ENCODE results near the gene TMCC2. TPM values are rescaled to one million over a fixed set of nuclear protein-coding genes. Genes with fewer than 3 reads are reported as not detected.
"Not testable (repeated sequence)": the region's sequence is repeated elsewhere in the genome, so short reads cannot be mapped to it uniquely, and the experiment has no call there.

Gene TMCC2
- total RNA-seq, 2 experiments from 2014 or later, result 0.52 to 0.64 TPM

- H3K27me3 Mint-ChIP-seq, result no peaks in the 10 kb centered on the region
- no peak for DNase-seq
- H3K4me1 Mint-ChIP-seq, result peaks cover 32% of the 10 kb centered on the region
- CTCF ChIA-PET, result interaction anchor here (0.9 to 23.8 kb wide), 10 partner anchors 10 to 253 kb away, joined by 3 to 560 read pairs (median 6); partner anchors contain the start of gene NUAK2
- POLR2A ChIA-PET, result interaction anchor here (0.8 kb wide), 1 partner anchor 42 kb away, joined by 8 read pairs; no protein-coding TSS in a partner anchor
- no peak overlapping the region for H3K27ac Mint-ChIP-seq
- H3K36me3 Mint-ChIP-seq (ENCODE audit: low read depth), result no peaks in the 10 kb centered on the region
- H3K4me3 Mint-ChIP-seq, result no peak overlapping the region
- H3K9me3 Mint-ChIP-seq, result no peaks in the 10 kb centered on the region
Measured at GRCh38 chr1:205271277-205271676, 43.5 kb downstream of the TMCC2 start.

DNA sequence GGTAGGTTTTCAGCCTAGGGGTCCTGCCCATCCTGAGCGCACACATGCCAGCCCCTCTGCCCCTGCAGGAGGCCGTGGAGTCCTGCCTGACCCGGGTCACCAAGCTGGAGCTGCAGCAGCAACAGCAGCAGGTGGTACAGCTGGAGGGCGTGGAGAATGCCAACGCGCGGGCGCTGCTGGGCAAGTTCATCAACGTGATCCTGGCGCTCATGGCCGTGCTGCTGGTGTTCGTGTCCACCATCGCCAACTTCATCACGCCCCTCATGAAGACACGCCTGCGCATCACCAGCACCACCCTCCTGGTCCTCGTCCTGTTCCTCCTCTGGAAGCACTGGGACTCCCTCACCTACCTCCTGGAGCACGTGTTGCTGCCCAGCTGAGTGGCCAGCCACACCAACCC, 44.0 kb downstream of the TMCC2 start:
- ChIA-PET CTCF (interaction anchor here (1.1 to 23.8 kb wide), 9 partner anchors 13 to 253 kb away, joined by 3 to 560 read pairs (median 7); partner anchors contain the start of gene NUAK2), POLR2A (no interaction called here)
- H3K4me3 Mint-ChIP-seq, result no peak overlapping the region
- H3K4me1 Mint-ChIP-seq, result peaks cover 32% of the 10 kb centered on the region
- no peaks in the 10 kb centered on the region for H3K36me3 Mint-ChIP-seq (ENCODE audit: low read depth)
- no peak for DNase-seq
- H3K27ac Mint-ChIP-seq, result no peak overlapping the region
- H3K9me3 Mint-ChIP-seq, result no peaks in the 10 kb centered on the region
- H3K27me3 Mint-ChIP-seq, result no peaks in the 10 kb centered on the region

DNA sequence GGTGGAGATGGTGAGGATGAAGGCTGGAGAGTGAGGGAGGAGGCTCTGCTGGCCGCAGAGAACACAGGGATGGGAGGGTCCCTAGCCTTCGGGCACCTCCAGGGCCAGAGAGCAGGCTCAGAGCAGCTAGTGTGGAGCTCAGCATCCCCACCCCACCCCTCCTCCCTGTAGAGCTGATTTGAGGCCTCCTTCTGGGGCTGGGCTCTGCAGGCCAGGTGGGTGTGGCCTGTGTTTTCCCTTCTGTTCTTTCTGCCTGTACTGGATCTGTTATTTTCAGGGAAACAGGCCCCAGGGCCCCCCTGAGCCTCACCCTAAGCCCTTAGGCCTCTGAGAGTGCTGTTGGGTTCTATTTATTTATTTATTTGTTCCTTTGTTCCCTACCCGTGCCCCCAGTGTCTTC, 44.8 kb downstream of the TMCC2 start:
- no peak for DNase-seq
- CTCF ChIA-PET, result interaction anchor here (0.7 to 23.8 kb wide), 14 partner anchors 7 to 252 kb away, joined by 3 to 560 read pairs (median 7); partner anchors contain the start of genes NUAK2 and TMCC2
- Mint-ChIP-seq H3K27me3 (no peaks in the 10 kb centered on the region), H3K27ac (no peak overlapping the region), H3K4me1 (peaks cover 30% of the 10 kb centered on the region), H3K9me3 (no peaks in the 10 kb centered on the region), H3K4me3 (no peak overlapping the region), H3K36me3 (ENCODE audit: low read depth) (no peaks in the 10 kb centered on the region)
- POLR2A ChIA-PET, result no interaction called here

DNA sequence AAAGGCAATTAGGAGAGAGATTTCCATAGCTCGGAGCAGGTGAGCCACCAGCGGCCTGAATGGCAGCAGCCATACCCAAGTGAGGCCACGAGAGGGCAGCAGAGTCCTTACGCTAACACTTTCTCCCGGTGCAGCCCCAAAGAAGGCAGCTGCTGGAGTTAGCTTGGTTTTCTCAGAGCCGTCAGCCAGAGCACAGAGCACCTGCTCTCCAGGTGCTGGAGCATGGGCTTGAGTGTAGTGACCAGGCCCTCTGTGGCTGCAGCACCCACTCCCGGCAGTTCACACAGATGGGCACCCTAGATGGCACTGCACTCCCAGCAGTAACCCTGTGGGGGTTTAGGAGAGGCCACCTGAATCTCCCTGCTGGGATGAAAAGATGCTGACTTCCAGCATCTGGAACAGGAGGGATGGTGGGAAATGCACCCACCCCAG, 45.8 kb downstream of the TMCC2 start:
- H3K4me3 Mint-ChIP-seq, result no peak overlapping the region
- peaks cover 33% of the 10 kb centered on the region for H3K4me1 Mint-ChIP-seq
- peak overlapping the region; percentile 72 for H3K27ac Mint-ChIP-seq
- CTCF ChIA-PET, result interaction anchor here (0.6 to 23.8 kb wide), 29 partner anchors 8 to 554 kb away, joined by 3 to 560 read pairs (median 6); partner anchors contain the start of gene NUAK2
- POLR2A ChIA-PET, result interaction anchor here (0.9 to 1.4 kb wide), 3 partner anchors 49 to 52 kb away, joined by 3 to 4 read pairs (median 4); no protein-coding TSS in a partner anchor
- no peaks in the 10 kb centered on the region for H3K36me3 Mint-ChIP-seq (ENCODE audit: low read depth)
- no peaks in the 10 kb centered on the region for H3K9me3 Mint-ChIP-seq
- peak; percentile 89 for DNase-seq
- H3K27me3 Mint-ChIP-seq, result no peaks in the 10 kb centered on the region

DNA sequence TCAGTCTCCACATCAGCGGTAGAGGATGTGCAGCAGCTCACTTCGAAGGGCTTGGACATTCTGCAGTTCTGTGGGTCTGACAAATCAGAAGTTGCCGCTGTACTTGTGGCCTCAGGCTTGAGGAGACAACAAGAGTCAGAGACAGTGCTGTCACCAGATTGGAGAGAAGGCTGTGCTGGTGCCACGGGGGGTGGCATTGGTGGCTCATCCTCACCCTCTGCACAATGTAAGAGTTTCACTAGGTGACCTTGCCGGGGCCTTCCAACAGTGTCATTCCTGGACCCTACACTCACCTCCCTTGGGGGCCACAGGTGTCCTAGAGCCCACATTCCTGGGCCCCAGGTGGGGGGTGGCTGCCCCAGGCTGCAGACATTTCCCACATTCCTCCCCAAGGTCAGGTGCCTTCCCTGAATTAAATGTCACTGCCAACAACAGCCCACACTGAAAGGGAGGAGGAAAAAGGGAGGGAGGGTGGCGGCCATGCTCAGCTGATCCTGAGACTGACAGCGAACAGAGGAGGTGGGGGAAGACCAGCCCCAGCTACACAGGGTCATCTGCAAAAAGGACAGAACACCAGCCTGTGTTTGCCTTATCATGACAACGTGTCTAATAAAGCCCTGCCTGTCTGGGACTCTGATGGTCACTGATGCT, 46.4 kb downstream of the TMCC2 start:
- Mint-ChIP-seq H3K27me3 (no peaks in the 10 kb centered on the region), H3K27ac (peak overlapping the region; percentile 66), H3K4me3 (no peak overlapping the region), H3K9me3 (no peaks in the 10 kb centered on the region), H3K4me1 (peaks cover 39% of the 10 kb centered on the region), H3K36me3 (ENCODE audit: low read depth) (no peaks in the 10 kb centered on the region)
- ChIA-PET CTCF (interaction anchor here (0.6 to 23.8 kb wide), 26 partner anchors 8 to 553 kb away, joined by 3 to 560 read pairs (median 6); partner anchors contain the start of gene NUAK2), POLR2A (interaction anchor here (0.9 to 1.4 kb wide), 3 partner anchors 49 to 51 kb away, joined by 3 to 4 read pairs (median 4); no protein-coding TSS in a partner anchor)
- DNase-seq, result no peak

- ChIA-PET POLR2A (no interaction called here), CTCF (interaction anchor here (1.0 to 23.8 kb wide), 7 partner anchors 10 to 210 kb away, joined by 3 to 560 read pairs (median 6); partner anchors contain the start of gene NUAK2)
- peak; percentile 38 for DNase-seq
- H3K4me3 Mint-ChIP-seq, result no peak overlapping the region
- H3K27me3 Mint-ChIP-seq, result no peaks in the 10 kb centered on the region
- H3K27ac Mint-ChIP-seq, result peak overlapping the region; percentile 55
- peaks cover 49% of the 10 kb centered on the region for H3K4me1 Mint-ChIP-seq
- H3K36me3 Mint-ChIP-seq (ENCODE audit: low read depth), result peaks cover 1% of the 10 kb centered on the region
- H3K9me3 Mint-ChIP-seq, result no peaks in the 10 kb centered on the region
Measured at GRCh38 chr1:205275133-205275532, 47.4 kb downstream of the TMCC2 start.

DNA sequence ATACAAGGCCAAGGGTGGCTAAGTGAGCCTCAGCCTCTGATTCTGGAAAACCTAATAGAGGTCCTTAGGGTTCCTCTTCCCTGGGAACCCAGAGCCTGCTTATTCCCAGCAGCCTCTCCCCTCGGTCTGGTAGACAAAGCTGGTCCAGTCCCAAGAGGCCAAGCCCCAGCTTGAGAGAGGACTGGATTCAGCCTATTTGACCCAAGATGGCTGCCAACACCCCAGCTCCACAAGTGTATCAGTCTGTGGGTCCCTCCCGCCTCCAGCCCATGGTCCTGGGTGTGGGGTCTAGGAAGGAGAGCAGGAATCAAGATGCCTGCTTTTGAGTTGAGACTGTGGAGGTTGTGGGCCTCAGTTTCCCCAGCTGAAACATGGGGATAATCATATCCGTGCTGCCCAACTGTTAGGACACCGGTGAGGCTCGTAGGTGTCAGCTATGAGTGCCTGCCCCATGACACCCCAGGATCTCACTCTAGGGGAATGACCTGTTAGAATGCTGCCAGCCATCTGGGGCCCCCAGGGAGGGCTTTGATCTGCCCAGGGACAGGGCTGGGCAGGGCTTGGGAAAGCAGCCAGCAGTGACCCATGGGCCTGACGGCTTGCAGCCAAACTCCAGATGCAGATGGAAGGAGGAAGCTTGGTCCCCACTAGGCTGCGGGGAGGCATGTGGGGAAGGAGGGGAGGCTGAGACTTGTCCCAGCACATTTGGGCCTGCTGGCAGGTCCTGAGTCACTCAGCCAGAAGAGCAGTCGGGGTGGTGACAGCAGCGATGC, 48.4 kb downstream of the TMCC2 start:
- no peak overlapping the region for H3K27ac Mint-ChIP-seq
- no peak for DNase-seq
- H3K4me3 Mint-ChIP-seq, result no peak overlapping the region
- peaks cover 57% of the 10 kb centered on the region for H3K4me1 Mint-ChIP-seq
- POLR2A ChIA-PET, result no interaction called here
- CTCF ChIA-PET, result interaction anchor here (1.4 to 23.8 kb wide), 6 partner anchors 9 to 209 kb away, joined by 3 to 560 read pairs (median 5); partner anchors contain the start of gene NUAK2
- peaks cover 6% of the 10 kb centered on the region for H3K36me3 Mint-ChIP-seq (ENCODE audit: low read depth)
- no peaks in the 10 kb centered on the region for H3K27me3 Mint-ChIP-seq
- H3K9me3 Mint-ChIP-seq, result no peaks in the 10 kb centered on the region

DNA sequence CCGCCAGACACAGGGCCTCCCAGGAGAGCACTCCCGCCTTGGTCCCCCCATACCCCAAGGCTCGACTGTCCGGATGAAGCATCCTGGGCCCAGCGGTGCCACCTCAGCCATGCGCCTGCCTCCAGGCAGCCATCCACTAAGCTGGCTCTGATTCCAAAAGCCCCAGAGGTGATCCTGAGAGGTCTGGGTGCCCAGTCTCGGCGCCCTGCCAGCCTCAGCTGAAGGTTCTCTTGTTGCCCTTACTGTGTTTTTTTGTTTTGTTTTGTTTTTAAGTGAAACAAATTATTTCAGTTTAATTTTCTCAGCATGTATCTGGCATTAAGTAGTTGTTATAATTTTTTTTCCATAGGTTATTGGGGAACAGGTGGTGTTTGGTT, 48.9 kb downstream of the TMCC2 start:
- no peaks in the 10 kb centered on the region for H3K9me3 Mint-ChIP-seq
- DNase-seq, result no peak
- ChIA-PET POLR2A (no interaction called here), CTCF (interaction anchor here (1.8 to 23.8 kb wide), 5 partner anchors 8 to 46 kb away, joined by 4 to 560 read pairs (median 6); partner anchors contain the start of gene NUAK2)
- H3K27me3 Mint-ChIP-seq, result no peaks in the 10 kb centered on the region
- no peak overlapping the region for H3K27ac Mint-ChIP-seq
- no peak overlapping the region for H3K4me3 Mint-ChIP-seq
- peaks cover 58% of the 10 kb centered on the region for H3K4me1 Mint-ChIP-seq
- peaks cover 6% of the 10 kb centered on the region for H3K36me3 Mint-ChIP-seq (ENCODE audit: low read depth)

DNA sequence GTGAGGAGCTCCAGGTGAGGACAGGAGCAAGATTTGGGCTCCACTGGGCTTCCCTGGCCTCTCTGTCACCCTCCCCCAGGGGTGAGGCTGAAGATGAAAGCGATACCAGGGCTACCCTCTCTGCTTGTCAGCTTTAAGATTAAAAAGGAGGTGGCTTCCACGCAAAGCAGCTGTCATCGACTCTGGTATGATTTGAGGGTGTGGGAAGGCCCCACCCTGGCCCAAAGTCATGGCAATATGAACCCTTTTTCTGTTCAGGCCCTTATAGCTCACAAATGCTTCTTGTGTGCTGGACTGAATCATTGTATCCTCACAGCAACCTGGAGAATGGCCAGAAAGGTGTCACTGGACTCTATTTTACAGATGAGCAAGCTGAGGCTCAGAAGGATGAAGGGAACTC, 52.2 kb downstream of the TMCC2 start:
- H3K4me1 Mint-ChIP-seq, result peaks cover 67% of the 10 kb centered on the region
- H3K27me3 Mint-ChIP-seq, result peaks cover 9% of the 10 kb centered on the region
- peak; percentile 64 for DNase-seq
- peak overlapping the region; percentile 87 for H3K27ac Mint-ChIP-seq
- peaks cover 6% of the 10 kb centered on the region for H3K36me3 Mint-ChIP-seq (ENCODE audit: low read depth)
- ChIA-PET POLR2A (no interaction called here), CTCF (interaction anchor here (0.9 to 23.8 kb wide), 4 partner anchors 7 to 43 kb away, joined by 3 to 560 read pairs (median 14); partner anchors contain the start of gene NUAK2)
- H3K4me3 Mint-ChIP-seq, result no peak overlapping the region
- no peaks in the 10 kb centered on the region for H3K9me3 Mint-ChIP-seq

DNA sequence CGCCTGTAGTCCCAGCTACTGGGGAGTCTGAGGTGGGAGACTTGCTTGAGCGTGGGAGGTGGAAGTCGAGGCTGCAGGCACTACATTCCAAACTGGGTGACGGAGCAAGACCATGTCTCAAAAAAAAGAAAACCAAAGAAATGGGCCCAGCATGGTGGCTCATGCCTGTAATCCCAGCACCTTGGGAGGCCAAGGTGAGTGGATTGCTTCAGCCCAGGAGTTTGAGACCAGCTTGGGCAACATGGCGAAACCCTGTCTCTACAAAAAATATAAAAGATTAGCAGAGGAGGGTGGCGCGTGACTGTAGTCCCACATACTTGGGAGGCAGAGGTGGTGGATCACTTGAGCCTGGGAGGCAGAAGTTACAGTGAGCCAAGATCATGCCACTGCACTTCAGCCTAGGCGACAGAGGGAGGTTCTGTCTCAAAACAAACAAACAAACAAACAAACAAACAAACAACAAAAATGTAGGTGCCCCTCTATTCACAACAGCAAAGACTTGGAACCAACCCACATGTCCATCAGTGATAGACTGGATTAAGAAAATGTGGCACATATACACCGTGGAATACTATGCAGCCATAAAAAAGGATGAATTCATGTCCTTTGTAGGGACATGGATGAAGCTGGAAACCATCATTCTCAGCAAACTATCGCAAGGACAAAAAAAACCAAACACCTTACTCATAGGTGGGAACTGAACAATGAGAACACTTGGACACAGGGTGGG, 53.1 kb downstream of the TMCC2 start:
- Mint-ChIP-seq H3K4me1 (peaks cover 68% of the 10 kb centered on the region), H3K27ac (peak overlapping the region; percentile 87)
- DNase-seq; H3K27me3 Mint-ChIP-seq; H3K9me3 Mint-ChIP-seq; H3K4me3 Mint-ChIP-seq; H3K36me3 Mint-ChIP-seq (ENCODE audit: low read depth): not testable (repeated sequence)
- ChIA-PET POLR2A (interaction anchor here (0.6 kb wide), 1 partner anchor 81 kb away, joined by 3 read pairs; no protein-coding TSS in a partner anchor), CTCF (interaction anchor here (0.8 to 23.8 kb wide), 3 partner anchors 10 to 112 kb away, joined by 3 to 560 read pairs (median 3); partner anchors contain the start of gene NUAK2)

DNA sequence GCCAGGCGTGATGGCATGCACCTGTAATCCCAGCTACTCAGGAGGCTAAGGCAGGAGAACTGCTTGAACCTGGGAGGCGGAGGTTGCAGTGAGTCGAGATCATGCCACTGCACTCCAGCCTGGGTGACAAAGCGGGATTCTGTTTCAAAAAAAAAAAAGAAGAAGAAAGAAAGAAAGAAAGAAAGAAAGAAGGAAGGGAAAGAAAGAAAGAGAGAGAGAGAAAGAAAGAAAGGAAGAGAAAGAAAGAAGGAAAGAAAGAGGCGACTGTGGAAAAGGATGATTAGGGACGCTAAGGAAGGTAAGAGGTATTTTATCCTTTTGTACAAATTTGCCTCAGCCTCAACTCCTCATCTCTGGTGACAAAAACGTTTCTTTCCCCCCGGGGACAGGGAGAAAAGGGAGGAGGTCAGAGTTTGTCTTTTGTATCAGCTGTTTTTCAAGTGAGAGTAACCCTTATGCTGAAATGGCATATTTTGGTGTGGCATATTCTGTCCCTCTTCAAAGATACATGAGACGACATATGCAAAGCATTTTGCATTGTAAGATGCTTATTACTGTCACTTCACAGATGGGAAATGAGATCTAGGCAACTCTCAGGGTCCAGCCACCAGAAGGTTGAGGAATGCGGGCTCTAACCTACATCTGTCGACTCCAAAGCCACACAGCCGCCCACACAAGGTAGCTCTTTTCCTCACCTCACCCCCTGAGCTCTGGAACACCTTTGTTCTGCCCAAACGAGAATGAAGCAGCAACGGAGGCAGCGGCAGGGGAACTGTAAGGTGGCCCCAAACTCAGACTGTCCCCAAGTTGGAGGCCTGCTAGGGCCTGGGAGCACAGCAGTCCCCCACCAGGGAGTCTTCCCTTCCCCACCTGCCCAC, 55.8 kb downstream of the TMCC2 start:
- Mint-ChIP-seq H3K27ac (peak overlapping the region; percentile 92), H3K4me3 (no peak overlapping the region), H3K27me3 (peaks cover 9% of the 10 kb centered on the region), H3K36me3 (ENCODE audit: low read depth) (peaks cover 6% of the 10 kb centered on the region), H3K9me3 (no peaks in the 10 kb centered on the region), H3K4me1 (peaks cover 89% of the 10 kb centered on the region)
- ChIA-PET POLR2A (interaction anchor here (0.7 kb wide), 1 partner anchor 45 kb away, joined by 3 read pairs; no protein-coding TSS in a partner anchor), CTCF (interaction anchor here (0.7 to 23.8 kb wide), 4 partner anchors 10 to 39 kb away, joined by 3 to 560 read pairs (median 13); partner anchors contain the start of gene NUAK2)
- DNase-seq, result no peak

All from activated CD4-positive, alpha-beta T cell treated with anti-CD3 and anti-CD28 coated beads, Interleukin-2, amount 10 ng/mL, durations not matched to agents 7 days and 5 days (primary cell).